Measurements from ENCODE around the gene PCDH20. TPM values are rescaled to one million over a fixed set of nuclear protein-coding genes. Genes with fewer than 3 reads are reported as not detected.

PCDH20 gene
- total and polyA plus RNA-seq, 2 experiments from 2014 or later: 1.3 to 2.8 TPM

- H3K4me2 ChIP-seq: no peak overlapping the region
- H3K9me3 Mint-ChIP-seq: no peaks in the 10 kb centered on the region
- no peak overlapping the region for H3K4me3 ChIP-seq
- H3K4me1 ChIP-seq (ENCODE audit: insufficient read depth): peaks cover 6% of the 10 kb centered on the region
- no peaks in the 10 kb centered on the region for H3K9me2 ChIP-seq (ENCODE audit: insufficient read depth)
- no peak overlapping the region for H3K4me3 Mint-ChIP-seq
- peaks cover 26% of the 10 kb centered on the region for H3K4me1 Mint-ChIP-seq
- TF ChIP-seq ZNF114 (CRISPR knock-in tag; IDR thresholded peaks at IDR 0.05): no peak
- no peak for TF ChIP-seq ETS1 (IDR thresholded peaks at IDR 0.05)
- TF ChIP-seq EZH2 (IDR thresholded peaks at IDR 0.05; ENCODE audit: low read depth, unreplicated experiment): no peak
- TF ChIP-seq REST (IDR thresholded peaks at IDR 0.05; ENCODE audit: unreplicated experiment): no peak
- no peak for TF ChIP-seq CREB1 (CRISPR knock-in tag; IDR thresholded peaks at IDR 0.05; ENCODE audit: low read depth)
- no peak for TF ChIP-seq STAT1 (IDR thresholded peaks at IDR 0.05; ENCODE audit: unreplicated experiment)
- no peak for TF ChIP-seq CTCF (conservative IDR thresholded peaks at IDR 0.05; ENCODE audit: low read depth in 2 of 2)
- TF ChIP-seq POLR2AphosphoS5 (IDR thresholded peaks at IDR 0.05; ENCODE audit: low read depth): no peak
- no peak for TF ChIP-seq JUNB (IDR thresholded peaks at IDR 0.05; ENCODE audit: unreplicated experiment)
- no peak for TF ChIP-seq ZNF331 (CRISPR knock-in tag; IDR thresholded peaks at IDR 0.05; ENCODE audit: low read depth)
- no peak for TF ChIP-seq NANOG (IDR thresholded peaks at IDR 0.05; ENCODE audit: borderline replicate concordance)
- TF ChIP-seq ZNF462 (CRISPR knock-in tag; IDR thresholded peaks at IDR 0.05): no peak
- TF ChIP-seq EZH2phosphoT487 (IDR thresholded peaks at IDR 0.05; ENCODE audit: unreplicated experiment): no peak
- no peaks in the 10 kb centered on the region for H3K79me2 ChIP-seq (replicated peaks; ENCODE audit: insufficient read depth)
- no peaks in the 10 kb centered on the region for H3F3A ChIP-seq (replicated peaks; ENCODE audit: low read depth)
- H3K27me3 ChIP-seq (ENCODE audit: insufficient read depth): peaks cover 27% of the 10 kb centered on the region
- H3K36me3 Mint-ChIP-seq (ENCODE audit: low read depth): no peaks in the 10 kb centered on the region
- H4K20me1 ChIP-seq (replicated peaks; ENCODE audit: insufficient read depth): no peaks in the 10 kb centered on the region
- no peak for ATAC-seq
- no peak for DNase-seq (ENCODE audit: low spot score)
- no peaks in the 10 kb centered on the region for H3K36me3 ChIP-seq (ENCODE audit: insufficient read depth)
- H3K27ac Mint-ChIP-seq: no peak overlapping the region
- H3K27ac ChIP-seq (ENCODE audit: low read depth): no peak overlapping the region
- peak overlapping the region; percentile 61; the same call in 1 of the 2 replicates for H2AFZ ChIP-seq
- H3K27me3 Mint-ChIP-seq (ENCODE audit: insufficient read depth, low read depth, poor library complexity): peaks cover 19% of the 10 kb centered on the region
Observed at GRCh38 chr13:61417086-61417570, 1.5 kb upstream of the PCDH20 start.
